Measurements from ENCODE around the gene KIF26B. TPM values are rescaled to one million over a fixed set of nuclear protein-coding genes. Genes with fewer than 3 reads are reported as not detected.

KIF26B gene
- total RNA-seq, 4 donors from 2014 or later, result 2.4 to 6.7 (median 6.1) TPM

DNA sequence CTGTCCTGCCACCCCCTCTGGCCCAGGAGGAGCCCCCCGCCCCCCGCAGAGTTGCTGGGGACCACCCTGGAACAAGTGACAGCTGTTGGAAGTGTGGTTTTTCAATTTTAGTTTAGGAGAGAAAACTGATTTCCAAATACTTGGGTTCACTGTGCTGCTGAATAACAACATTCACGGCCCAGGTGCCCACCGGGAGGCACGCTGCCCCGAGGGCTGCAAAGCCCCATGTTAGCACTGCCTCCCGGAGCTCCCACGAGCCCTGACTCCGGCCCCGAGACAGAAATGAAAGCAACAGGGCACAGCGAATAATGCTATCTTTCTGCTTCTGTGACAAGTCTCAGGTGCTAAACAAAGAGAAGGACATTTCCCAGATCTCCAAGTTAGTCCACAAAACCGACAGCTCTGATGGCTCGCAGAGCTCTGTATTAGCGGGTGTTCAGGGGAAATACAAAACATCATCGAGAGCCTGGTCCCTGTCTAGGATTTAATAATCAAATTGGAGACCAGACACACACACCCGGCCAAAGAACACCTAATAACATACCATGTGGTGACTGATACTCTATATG, 451.5 kb downstream of the KIF26B start:
- WGBS, 2 donors, result 87 to 93% methylated on average over 16 of the region's 16 CpGs
- H3K27ac ChIP-seq, result no peak overlapping the region
- no peak for DNase-seq
- H3K4me1 ChIP-seq, result no peaks in the 10 kb centered on the region
- H3K4me3 ChIP-seq (replicated peaks in 1 of 3), result no peak overlapping the region
- intact Hi-C loops (cut with DNase I), result no loop called here
- no peaks in the 10 kb centered on the region for H3K9me3 ChIP-seq
- no peaks in the 10 kb centered on the region for H3K36me3 ChIP-seq
- TF ChIP-seq CTCF (IDR thresholded peaks at IDR 0.05) (no peak), POLR2A (IDR thresholded peaks at IDR 0.05) (no peak)
- H3K27me3 ChIP-seq, result no peaks in the 10 kb centered on the region

- Histone ChIP-seq H3K27me3 (no peaks in the 10 kb centered on the region), H3K4me1 (no peaks in the 10 kb centered on the region), H3K4me3 (replicated peaks in 1 of 3) (no peak overlapping the region), H3K27ac (no peak overlapping the region), H3K9me3 (no peaks in the 10 kb centered on the region), H3K36me3 (no peaks in the 10 kb centered on the region)
- no peak for DNase-seq
- intact Hi-C loops (cut with DNase I), result no loop called here
- TF ChIP-seq CTCF (IDR thresholded peaks at IDR 0.05), result no peak
- no peak for TF ChIP-seq POLR2A (IDR thresholded peaks at IDR 0.05)
- WGBS, 2 donors, result 94 to 98% methylated on average over 2 of the region's 2 CpGs
These were observed 453.5 kb downstream of the KIF26B start for GRCh38 chr1:245608271-245608670.

- intact Hi-C loops (cut with DNase I), result no loop called here
- DNase-seq, result no peak
These were observed 454.8 kb downstream of the KIF26B start for GRCh38 chr1:245609354-245610150.

DNA sequence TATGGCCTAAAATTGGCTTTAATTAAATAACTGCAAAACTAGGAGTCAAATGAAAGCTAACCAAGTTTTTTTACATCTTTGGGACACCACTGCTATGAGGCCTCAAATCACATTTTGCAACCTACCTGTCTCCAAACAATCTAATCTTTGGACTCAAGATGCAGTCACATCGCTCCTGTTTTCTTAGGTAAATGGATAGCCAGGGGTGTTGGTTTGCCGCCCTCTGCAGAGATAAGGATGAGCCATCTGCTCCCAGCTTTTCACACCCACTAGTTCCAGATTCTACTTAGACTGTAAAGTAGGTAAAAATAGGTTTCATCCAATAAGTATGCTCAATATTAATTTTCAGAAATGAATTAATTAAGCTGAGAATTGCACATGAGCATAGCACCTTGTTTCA, 456.5 kb downstream of the KIF26B start:
- DNase-seq, result no peak
- no peaks in the 10 kb centered on the region for H3K9me3 ChIP-seq
- H3K36me3 ChIP-seq, result no peaks in the 10 kb centered on the region
- H3K4me1 ChIP-seq, result no peaks in the 10 kb centered on the region
- no peak overlapping the region for H3K27ac ChIP-seq
- H3K4me3 ChIP-seq (replicated peaks in 1 of 3), result no peak overlapping the region
- intact Hi-C loops (cut with DNase I), result no loop called here
- 89 to 96% methylated on average over 2 of the region's 2 CpGs for WGBS, 2 donors
- TF ChIP-seq POLR2A (IDR thresholded peaks at IDR 0.05) (no peak), CTCF (IDR thresholded peaks at IDR 0.05) (no peak)
- no peaks in the 10 kb centered on the region for H3K27me3 ChIP-seq

More at GRCh38 chr1:245609354-245610150, 454.8 kb downstream of the KIF26B start:
- Histone ChIP-seq H3K36me3 (no peaks in the 10 kb centered on the region), H3K9me3 (no peaks in the 10 kb centered on the region), H3K27ac (no peak overlapping the region), H3K27me3 (no peaks in the 10 kb centered on the region), H3K4me3 (replicated peaks in 1 of 3) (no peak overlapping the region), H3K4me1 (no peaks in the 10 kb centered on the region)
- TF ChIP-seq CTCF (IDR thresholded peaks at IDR 0.05) (no peak), POLR2A (IDR thresholded peaks at IDR 0.05) (no peak)
- 92 to 95% methylated on average over 25 of the region's 25 CpGs for WGBS, 2 donors

- Histone ChIP-seq H3K27me3 (no peaks in the 10 kb centered on the region), H3K4me1 (no peaks in the 10 kb centered on the region), H3K36me3 (no peaks in the 10 kb centered on the region), H3K9me3 (no peaks in the 10 kb centered on the region), H3K27ac (no peak overlapping the region), H3K4me3 (replicated peaks in 1 of 3) (no peak overlapping the region)
- WGBS, 2 donors, result 79 to 89% methylated on average over 13 of the region's 13 CpGs
- intact Hi-C loops (cut with DNase I), result no loop called here
- DNase-seq, result no peak
- TF ChIP-seq POLR2A (IDR thresholded peaks at IDR 0.05), result no peak
- no peak for TF ChIP-seq CTCF (IDR thresholded peaks at IDR 0.05)
These were observed 459.7 kb downstream of the KIF26B start for GRCh38 chr1:245614476-245614875.
